Measurements from ENCODE around the gene CD79B.
"Not testable (repeated sequence)": the region's sequence is repeated elsewhere in the genome, so short reads cannot be mapped to it uniquely, and the experiment has no call there.

The CD79B gene

GRCh38 chr17:63919311-63919723 is 12.8 kb downstream of the CD79B start:
- no peak for TF ChIP-seq POLR2A (IDR thresholded peaks at IDR 0.05; ENCODE audit: extremely low read depth, insufficient read length)
- peak; percentile 88 for TF ChIP-seq CTCF (IDR thresholded peaks at IDR 0.05; ENCODE audit: low read depth, low read length)
- no peak overlapping the region for H3K4me3 ChIP-seq (ENCODE audit: low read depth, low read length)
- peak; percentile 76 for DNase-seq (ENCODE audit: low read depth)

GRCh38 chr17:63918789-63919305 is 13.3 kb downstream of the CD79B start, which contains the start of gene GH1:
Gene GH1, minus strand, starts transcription at chr17:63918839. Its CDS starts 63 bp downstream, at chr17:63918776.
- H3K4me3 ChIP-seq (ENCODE audit: low read depth, low read length): not testable (repeated sequence)

GRCh38 chr17:63918305-63918704 is 13.8 kb downstream of the CD79B start:
- H3K4me3 ChIP-seq (ENCODE audit: low read depth, low read length): no peak overlapping the region
- DNase-seq (ENCODE audit: low read depth): no peak
- TF ChIP-seq MAX (IDR thresholded peaks at IDR 0.05; ENCODE audit: low read depth, low read length) (no peak), MYC (IDR thresholded peaks at IDR 0.05; ENCODE audit: low read depth, low read length) (no peak)

More at GRCh38 chr17:63918789-63919305, 13.3 kb downstream of the CD79B start, which contains the start of gene GH1:
- DNase-seq (ENCODE audit: low read depth): not testable (repeated sequence)

- H3K4me3 ChIP-seq (ENCODE audit: low read depth, low read length): no peak overlapping the region
- DNase-seq (ENCODE audit: low read depth): no peak
- TF ChIP-seq MAX (IDR thresholded peaks at IDR 0.05; ENCODE audit: low read depth, low read length) (no peak), CTCF (IDR thresholded peaks at IDR 0.05; ENCODE audit: low read depth, low read length) (no peak), POLR2A (IDR thresholded peaks at IDR 0.05; ENCODE audit: extremely low read depth, insufficient read length) (no peak), MYC (IDR thresholded peaks at IDR 0.05; ENCODE audit: low read depth, low read length) (no peak)
Measured at GRCh38 chr17:63917646-63918045, 14.5 kb downstream of the CD79B start.

- not testable (repeated sequence) for DNase-seq (ENCODE audit: low read depth); H3K4me3 ChIP-seq (ENCODE audit: low read depth, low read length)
Measured at GRCh38 chr17:63917206-63917605, 14.9 kb downstream of the CD79B start.

- no peak for DNase-seq (ENCODE audit: low read depth)
- no peak overlapping the region for H3K4me3 ChIP-seq (ENCODE audit: low read depth, low read length)
- TF ChIP-seq MAX (IDR thresholded peaks at IDR 0.05; ENCODE audit: low read depth, low read length) (no peak), MYC (IDR thresholded peaks at IDR 0.05; ENCODE audit: low read depth, low read length) (no peak), CTCF (IDR thresholded peaks at IDR 0.05; ENCODE audit: low read depth, low read length) (no peak), POLR2A (IDR thresholded peaks at IDR 0.05; ENCODE audit: extremely low read depth, insufficient read length) (no peak)
Measured at GRCh38 chr17:63916566-63917185, 15.5 kb downstream of the CD79B start.

- H3K4me3 ChIP-seq (ENCODE audit: low read depth, low read length); DNase-seq (ENCODE audit: low read depth): not testable (repeated sequence)
Measured at GRCh38 chr17:63915753-63916152, 16.4 kb downstream of the CD79B start.

GRCh38 chr17:63914471-63914870 is 17.7 kb downstream of the CD79B start:
- DNase-seq (ENCODE audit: low read depth): no peak
- TF ChIP-seq POLR2A (IDR thresholded peaks at IDR 0.05; ENCODE audit: extremely low read depth, insufficient read length) (no peak), MYC (IDR thresholded peaks at IDR 0.05; ENCODE audit: low read depth, low read length) (no peak), CTCF (IDR thresholded peaks at IDR 0.05; ENCODE audit: low read depth, low read length) (no peak), MAX (IDR thresholded peaks at IDR 0.05; ENCODE audit: low read depth, low read length) (no peak)

More at GRCh38 chr17:63914471-63914870, 17.7 kb downstream of the CD79B start:
- no peak overlapping the region for H3K4me3 ChIP-seq (ENCODE audit: low read depth, low read length)

All from NB4 (cell line).